IPS-NIHi11 (cell line): ENCODE results near the gene MLYCD.
A peak's percentile ranks its signal among the peaks of the same experiment; 100 is the strongest.

Experiments used
- DNase-seq: peaks from one replicate; pipeline ENCODE4 v3.0.0; 2012; ENCODE audit warnings: mixed read lengths, low spot score

MLYCD gene

DNA sequence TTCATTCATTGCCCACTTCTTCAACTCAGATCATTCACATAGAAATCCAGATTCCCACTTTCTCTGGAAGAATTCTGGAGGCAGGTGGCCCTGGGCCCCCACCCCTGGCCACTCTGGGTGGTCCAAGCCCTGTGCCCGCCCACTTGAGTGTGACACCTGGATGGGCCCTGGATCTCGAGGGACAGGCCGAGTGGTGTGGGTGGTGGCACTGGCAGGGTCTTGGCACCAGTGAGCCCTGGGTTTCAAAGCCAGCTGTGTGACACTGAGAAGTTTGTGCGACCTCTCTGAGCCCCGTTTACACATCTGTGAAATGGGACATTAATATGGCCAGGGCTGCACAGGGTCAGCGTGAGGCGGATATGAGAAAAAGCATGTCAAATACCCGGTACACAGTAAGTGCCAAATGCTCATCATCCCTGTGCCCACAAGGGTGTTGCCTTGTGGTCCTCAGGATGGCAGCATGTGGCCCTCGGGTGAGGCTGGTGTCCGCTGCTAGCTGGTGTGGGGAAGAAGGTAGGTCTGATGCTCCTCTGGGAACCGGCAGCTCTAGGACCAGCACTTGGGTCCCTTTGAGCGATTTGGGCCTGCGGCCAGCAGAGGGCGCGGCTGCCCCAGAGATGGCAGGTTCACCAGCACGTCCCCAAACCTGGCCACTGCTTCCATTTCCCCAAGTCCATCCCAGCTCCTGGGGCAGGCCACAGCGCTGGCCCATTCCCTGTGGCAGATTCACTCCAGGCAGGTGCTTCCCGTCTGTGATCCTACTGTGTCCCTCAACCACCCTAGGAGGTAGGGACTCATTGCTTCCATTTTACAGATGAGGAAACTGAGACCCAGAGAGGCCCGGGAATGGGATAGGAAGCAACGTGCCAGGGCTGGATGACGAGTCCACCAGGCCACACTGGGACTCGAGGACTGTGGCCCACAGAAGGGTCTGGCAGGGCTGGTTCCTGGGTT, 57.7 kb downstream of the MLYCD start:
- peak; percentile 88 for DNase-seq

DNA sequence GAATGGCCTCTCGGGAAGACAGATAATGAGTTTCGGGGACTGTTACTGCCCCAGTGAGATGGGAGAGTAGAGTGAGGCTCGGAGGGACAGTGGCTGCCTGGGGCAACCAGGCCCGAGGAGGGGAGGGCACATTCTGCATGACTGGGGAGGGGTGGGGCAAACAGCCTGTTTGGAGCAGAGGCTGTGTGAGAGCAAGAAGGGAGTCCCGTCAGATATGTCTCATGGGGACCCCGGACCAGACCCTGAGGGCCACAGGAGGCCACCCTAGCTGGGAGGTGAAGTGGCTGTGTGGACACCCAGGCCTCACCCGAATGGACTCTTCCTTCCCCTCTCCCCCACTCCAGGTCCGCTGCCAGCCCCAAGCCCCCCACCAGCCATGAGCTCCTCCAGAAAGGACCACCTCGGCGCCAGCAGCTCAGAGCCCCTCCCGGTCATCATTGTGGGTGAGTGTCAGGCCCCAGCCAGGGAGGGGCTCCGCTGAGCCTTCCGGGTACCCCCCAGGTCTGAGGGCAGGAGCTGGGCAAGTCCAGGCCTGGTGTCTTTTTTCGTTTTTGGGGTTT, 58.5 kb downstream of the MLYCD start:
- DNase-seq: no peak

DNA sequence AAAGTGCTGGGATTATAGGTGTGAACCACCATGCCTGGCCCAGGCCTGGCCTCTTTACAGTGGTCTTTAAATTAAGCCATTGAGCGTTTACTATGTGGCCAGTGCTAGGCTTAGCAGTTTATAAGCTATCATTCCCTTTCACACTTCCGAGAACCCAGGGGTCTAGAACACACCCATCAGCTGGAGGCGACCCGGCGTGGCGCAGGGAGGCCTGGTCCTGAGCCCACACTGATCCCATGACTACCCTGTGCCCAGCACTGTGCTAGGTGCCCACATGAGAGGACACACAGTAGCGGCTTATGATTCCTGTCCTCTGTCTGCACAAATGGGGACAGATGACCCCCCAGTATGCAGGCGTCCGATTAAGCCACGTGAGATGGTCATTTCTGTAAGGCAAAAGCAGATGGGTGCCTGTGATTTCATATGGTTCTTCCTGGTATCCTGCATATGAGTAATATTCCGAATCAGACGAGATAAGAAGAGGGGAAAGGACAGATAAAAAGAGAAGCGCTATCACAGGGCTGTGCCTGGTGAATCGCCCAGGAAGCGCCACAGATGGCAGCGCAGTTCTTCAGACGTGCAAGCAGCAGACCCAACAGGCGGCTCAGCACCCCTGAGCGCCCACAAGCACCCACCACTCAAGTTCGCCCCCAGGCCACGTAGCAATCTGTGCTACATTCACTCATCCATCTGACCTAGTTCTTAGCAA, 59.4 kb downstream of the MLYCD start:
- DNase-seq: no peak

DNA sequence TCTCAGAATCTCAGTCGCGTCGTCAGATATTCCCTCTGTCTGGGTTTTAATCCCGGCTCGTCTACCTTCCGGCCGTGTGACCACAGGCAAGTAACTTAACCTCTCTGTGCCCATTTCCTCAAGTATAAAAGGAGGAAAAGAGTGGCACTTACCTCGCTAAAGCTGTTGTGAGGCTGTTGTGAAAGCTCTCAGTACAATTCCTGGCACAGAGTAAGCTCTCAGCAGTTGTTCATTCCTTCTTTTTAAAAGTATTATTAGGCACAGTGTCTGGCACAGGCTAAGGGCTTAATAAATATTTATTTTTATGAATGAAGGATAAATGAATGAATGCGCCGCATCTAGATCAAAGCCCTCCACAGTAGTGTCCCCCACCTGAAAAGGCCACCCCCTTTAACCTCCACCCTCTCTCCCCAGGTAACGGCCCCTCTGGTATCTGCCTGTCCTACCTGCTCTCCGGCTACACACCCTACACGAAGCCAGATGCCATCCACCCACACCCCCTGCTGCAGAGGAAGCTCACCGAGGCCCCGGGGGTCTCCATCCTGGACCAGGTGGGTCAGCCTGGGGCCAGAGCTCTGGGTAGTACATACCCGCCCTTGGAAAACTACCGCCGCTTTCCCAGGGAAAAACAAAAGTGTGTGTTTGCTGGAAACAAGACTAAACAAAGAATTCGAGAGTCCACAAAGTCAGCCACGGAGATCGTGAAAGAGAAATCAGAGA, 60.1 kb downstream of the MLYCD start:
- no peak for DNase-seq

DNA sequence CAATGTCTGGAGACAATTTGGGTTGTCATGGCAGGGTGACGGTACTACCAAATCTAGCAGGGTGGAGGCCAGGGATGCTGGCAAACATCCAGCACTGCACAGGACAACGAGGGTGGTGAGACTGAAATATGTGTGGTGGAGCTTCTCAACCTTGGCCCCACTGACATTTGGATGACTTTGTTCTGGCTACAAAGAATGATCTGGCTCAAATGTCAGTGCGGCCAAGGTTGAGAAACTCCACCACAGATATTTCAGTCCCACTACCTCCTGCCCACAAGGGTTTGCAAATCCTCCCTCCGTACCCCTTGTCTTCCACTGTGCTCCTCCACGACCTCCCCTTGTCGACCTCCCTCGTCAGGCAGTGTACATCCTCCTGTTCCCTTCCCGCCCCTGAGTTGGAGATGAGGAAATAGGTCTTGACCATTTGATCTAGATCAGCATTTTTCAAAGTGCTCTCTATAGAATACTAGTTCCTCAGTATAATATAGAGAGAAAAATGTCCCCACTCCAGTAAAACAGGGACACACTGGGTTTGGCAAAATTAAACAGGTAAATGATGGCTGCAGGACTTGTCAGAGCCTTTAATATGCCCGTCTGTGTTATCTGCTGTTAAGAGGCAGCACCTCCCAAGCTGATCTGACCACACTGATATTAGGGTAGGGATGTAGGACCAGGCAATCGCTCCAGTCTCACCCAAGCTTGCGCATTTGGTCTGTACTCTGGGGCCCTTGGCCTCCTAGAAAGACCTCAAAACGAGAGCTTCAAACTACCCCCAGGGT, 60.9 kb downstream of the MLYCD start:
- DNase-seq: no peak

DNA sequence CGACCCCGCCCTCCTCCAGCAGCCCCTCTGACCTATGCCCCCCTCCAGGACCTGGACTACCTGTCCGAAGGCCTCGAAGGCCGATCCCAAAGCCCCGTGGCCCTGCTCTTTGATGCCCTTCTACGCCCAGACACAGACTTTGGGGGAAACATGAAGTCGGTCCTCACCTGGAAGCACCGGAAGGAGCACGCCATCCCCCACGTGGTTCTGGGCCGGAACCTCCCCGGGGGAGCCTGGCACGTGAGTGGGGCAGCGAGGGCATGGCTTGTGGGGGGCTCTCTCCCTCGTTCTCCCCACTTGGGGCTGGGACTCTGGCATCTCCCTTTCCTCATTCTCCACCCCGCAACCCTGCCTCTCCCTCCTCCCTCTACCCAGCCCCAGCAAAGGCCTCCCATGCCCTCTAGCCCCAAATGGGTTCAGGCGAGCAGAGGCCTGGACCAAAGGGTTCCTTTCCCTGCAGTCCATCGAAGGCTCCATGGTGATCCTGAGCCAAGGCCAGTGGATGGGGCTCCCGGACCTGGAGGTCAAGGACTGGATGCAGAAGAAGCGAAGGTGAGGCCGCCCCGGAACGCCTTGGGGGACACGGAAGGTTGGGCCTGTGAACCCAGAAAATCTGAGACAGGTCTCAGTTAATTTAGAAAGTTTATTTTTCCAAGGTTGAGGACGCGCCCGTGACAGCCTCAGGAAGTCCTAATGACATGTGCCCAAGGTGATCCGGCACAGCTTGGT, 61.8 kb downstream of the MLYCD start:
- DNase-seq: no peak

DNA sequence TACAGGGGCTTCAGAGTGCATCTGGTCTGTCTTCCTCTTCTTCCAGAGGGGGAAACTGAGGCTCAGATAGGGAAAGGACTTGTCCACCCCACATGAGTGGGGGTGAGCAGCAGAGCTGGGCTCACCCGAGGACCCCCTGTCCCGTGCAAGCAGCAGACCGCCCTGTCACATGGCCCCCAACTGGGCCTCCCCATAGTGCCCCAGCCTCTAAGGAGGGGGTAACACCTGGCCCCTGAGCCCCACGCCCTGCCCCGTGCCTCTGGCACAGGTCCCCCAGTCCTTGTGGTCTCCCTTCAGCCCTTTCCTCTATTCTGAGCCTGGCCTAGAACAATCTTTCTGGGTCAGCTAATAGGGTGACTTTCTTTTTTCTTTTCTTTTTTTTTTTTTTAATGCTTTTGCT, 62.7 kb downstream of the MLYCD start:
- no peak for DNase-seq

DNA sequence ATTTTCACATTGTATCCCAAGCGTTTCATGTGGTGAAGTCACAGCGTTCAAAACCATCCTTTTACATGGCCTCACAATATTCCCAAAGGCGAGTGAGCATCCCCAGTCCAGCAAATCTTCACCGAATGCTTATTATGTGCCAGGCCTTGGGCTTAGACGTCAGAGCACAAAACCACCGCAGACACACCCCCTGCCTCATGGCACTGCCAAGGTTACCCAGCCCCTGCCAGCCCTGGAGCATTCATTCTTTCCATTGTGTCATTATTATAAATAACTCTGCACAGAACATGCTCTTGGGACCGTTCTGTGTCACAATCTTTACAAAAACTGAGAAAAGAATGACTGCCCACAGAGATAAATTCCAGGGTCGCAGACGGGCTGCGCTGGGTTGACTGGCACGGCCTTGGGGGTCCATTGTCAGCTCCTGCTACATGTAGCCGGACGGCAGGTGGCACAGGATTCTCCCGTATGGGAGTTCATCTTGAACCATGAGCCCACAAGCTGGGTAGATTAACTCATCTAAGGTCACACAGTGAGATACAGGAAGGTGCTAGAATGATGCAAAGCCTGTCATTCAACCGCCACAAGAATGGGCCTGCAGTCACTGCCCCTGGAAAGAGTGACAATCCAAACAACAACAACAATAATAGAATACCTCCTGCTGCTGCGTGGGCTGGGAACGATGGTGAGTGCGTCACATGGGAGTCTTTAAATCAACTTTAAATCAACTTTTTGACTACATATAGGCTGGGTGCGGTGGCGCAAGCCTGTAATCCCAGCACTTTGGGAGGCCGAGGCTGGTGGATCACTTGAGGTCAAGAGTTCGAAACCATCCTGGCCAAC, 64.6 kb downstream of the MLYCD start:
- DNase-seq: no peak

DNA sequence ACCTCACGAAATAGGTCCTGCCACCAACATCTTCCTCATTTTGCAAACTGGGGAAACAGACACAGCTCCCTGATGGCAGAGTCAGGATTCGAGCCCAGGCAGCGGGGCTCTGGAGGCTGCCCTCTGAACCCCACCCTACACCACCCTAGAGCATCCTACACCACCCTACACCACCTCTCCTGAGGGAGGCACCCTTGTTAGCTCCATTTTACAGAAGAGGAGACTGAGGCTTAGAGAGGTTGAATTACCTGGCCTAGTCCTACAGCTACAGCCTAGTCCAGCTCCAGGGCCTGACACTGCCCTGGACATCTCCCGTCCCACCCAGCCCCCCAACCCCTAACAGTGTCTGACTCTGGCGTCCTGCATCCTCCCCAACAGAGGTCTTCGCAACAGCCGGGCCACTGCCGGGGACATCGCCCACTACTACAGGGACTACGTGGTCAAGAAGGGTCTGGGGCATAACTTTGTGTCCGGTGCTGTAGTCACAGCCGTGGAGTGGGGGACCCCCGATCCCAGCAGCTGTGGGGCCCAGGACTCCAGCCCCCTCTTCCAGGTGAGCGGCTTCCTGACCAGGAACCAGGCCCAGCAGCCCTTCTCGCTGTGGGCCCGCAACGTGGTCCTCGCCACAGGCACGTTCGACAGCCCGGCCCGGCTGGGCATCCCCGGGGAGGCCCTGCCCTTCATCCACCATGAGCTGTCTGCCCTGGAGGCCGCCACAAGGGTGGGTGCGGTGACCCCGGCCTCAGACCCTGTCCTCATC, 65.9 kb downstream of the MLYCD start:
- no peak for DNase-seq

DNA sequence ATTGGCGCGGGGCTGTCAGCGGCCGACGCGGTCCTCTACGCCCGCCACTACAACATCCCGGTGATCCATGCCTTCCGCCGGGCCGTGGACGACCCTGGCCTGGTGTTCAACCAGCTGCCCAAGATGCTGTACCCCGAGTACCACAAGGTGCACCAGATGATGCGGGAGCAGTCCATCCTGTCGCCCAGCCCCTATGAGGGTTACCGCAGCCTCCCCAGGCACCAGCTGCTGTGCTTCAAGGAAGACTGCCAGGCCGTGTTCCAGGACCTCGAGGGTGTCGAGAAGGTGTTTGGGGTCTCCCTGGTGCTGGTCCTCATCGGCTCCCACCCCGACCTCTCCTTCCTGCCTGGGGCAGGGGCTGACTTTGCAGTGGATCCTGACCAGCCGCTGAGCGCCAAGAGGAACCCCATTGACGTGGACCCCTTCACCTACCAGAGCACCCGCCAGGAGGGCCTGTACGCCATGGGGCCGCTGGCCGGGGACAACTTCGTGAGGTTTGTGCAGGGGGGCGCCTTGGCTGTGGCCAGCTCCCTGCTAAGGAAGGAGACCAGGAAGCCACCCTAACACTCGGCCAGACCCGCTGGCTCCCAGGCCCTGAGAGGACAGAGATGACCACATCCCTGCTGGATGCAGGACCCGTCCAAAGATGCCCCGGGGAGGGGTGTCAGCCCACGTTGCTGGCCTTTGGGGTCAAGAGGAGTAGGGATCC, 66.7 kb downstream of the MLYCD start:
- no peak for DNase-seq

DNA sequence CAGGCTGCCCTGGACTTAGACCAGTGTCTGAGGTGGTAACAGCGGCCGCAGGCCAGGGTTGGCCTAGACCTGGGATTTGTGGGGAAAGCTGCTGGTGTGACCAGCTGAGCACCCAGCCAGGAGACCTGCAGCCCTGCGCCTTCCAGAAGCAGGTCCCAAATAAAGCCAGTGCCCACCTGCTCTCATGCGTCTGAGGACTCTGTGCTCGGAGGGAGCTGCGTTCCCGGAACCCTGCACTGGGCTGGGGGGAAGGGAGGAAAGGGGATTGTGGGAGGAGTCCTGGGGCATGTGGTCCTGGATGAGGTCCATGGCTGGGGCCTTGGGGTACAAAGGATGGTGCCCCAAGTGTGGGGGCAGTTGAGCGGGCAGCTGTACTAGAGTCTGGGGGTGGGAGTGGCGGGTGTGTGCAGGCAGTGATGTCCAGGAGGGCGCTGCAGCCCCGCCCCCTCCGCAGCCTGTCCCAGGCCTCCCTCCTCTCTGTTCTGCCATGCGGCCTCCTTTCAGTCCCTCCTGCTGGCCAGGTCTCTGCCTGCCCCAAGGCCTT, 67.3 kb downstream of the MLYCD start:
- no peak for DNase-seq

DNA sequence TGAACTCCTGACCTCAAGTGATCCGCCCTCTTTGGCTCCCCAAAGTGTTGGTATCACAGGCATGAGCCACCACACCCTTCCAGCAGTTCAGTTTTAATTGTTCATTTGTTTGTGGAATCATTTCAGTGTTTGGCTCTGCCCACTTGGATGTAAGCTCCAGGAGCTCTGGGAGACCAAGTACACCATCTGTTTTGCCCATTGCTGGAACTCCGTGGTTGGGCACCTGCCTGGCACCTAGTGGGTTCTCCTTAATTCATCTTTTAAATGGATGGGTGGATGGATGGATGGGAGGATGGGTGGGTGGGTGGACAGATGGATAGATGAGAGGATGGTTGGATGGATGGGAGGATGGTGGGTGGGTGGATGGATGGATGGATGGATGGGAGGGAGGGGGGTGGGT, 68.2 kb downstream of the MLYCD start:
- no peak for DNase-seq

DNA sequence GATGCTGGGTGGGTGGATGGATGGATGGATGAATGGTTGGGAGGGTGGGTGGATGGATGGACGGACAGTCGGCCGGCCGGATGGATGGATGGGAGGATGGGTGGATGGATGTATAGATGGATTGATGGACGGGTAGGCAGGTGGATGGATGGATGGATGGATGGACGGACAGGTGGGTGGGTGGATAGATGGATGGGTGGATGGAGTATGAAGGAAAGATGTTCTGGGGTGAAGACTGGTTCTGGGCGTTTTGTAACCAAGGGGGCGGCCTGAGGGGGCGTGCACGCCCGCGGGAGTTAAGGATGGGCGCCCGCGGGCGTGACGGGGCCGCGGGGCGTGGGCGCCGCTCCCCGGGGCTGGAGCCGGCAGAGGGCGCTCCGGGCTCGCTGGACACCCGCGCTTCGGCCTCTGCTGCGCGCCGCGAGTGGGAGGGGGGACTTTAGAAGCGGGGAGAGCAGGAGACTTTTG, 69.0 kb downstream of the MLYCD start, which contains the start of gene NECAB2:
TSS of gene NECAB2 (plus strand) at position 407 of the 468 bp plus-strand sequence. CDS start 405 bp downstream, outside the sequence.
- DNase-seq: peak; percentile 92

DNA sequence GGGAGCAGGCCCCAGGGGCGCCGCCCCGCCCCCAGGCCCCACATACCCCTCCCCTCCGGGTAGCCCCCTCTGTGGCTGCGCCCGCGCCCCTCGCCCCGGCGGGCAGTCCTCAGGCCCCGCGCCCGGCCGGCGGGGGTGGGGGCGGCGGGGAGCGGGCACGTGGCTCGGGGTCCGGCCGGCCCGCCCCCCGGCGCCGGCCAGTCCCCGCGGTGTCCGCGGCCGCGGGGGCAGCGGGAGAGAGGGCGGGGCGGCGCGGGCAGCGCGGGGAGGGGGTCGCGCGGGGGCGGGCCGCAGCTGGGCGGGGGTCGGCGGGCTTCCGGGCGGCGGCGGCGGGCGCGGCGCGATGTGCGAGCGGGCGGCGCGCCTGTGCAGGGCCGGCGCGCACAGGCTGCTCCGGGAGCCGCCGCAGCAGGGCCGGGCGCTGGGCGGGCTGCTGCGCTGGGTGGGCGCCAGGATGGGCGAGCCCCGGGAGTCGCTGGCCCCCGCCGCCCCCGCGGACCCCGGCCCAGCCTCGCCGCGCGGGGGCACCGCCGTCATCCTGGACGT, 69.5 kb downstream of the MLYCD start:
- peak; percentile 81 for DNase-seq

DNA sequence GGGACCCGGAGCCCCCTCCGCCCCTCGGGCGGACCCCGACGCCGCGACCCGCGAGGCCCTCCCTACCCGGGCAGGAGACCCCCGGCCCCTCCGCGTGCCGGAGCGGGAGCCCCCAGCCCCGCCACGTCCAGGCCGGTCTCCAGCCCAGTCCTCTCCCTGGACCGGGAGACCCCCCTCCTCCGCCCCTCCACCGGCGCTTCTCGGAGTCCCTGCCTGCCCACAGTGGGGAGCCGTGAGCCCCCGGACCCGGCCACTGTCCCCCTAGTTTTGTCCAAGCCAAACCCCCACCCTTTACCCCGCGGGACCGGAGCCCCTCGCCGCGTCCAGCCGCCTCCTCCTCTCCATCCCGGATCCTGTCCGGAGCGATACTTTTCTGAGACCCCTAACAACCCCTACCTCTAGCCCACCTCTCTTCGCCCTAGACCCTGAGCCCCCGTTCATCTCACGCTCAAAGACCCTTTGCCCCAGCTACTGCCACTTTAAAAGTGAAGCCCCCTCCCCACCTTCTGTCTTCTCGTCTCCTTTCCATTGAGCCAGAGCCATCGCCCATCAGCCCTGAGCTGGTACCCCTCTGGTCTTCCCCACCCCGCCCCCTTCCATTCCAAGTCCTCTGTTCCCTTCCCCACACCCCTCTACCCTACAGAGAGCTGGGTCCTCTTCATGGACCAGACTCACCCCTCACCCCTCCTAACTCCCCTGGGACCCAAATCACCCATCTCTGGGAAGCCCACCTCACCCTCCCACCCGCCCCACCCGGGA, 70.2 kb downstream of the MLYCD start:
- peak; percentile 47 for DNase-seq

DNA sequence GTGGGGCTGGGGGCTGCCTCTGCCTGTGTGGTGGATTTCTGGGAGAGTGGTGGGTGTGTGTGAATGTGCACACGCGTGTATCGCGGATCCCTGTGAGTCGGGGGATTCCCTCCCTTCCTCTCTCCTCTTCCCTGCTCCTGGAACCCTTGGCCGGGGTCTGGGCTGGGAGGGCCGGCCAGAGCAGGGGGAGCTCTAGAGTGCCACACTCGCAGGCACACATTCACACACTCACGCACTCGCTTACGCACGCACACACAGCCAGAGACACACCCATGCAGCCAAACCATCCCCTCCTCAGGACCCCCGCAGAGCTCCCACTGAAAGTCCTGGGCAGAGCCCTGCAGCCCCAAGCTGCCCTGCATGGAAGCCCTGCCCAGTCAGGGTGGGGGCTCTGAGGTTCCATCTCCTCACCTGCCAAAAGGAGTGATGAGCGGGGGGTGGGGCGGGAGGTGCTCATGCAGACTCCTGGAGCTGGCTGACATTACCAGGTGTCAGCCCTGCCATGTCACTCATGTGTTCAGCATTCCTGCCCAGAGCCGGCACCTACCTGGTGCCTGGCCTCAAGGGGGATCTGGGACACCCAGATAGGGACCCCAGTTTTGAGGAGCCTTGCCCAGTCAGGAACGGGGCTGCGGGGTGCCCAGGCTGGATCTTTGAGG, 71.0 kb downstream of the MLYCD start:
- DNase-seq: no peak
